ENCODE results near the gene ISG15. TPM values are rescaled to one million over a fixed set of nuclear protein-coding genes. Genes with fewer than 3 reads are reported as not detected.

Gene ISG15
- total and polyA plus RNA-seq, 9 of the 15 experiments (the other 6 are each of a cell fraction or from before 2014, with no cell fraction given): 0.40 to 58.3 (median 12.2) TPM

- TF ChIP-seq NR0B1 (IDR thresholded peaks at IDR 0.05; ENCODE audit: partially characterized antibody) (no peak), ZNF3 (CRISPR knock-in tag; IDR thresholded peaks at IDR 0.05) (no peak), CBX1 (IDR thresholded peaks at IDR 0.05; ENCODE audit: low read depth) (no peak), ZKSCAN3 (CRISPR knock-in tag; IDR thresholded peaks at IDR 0.05) (no peak), ZBED1 (IDR thresholded peaks at IDR 0.05) (no peak), KAT7 (CRISPR knock-in tag; IDR thresholded peaks at IDR 0.05; ENCODE audit: borderline replicate concordance) (no peak; the same call in 1 of the 2 replicates), RREB1 (CRISPR knock-in tag; IDR thresholded peaks at IDR 0.05) (no peak), E2F6 (IDR thresholded peaks at IDR 0.05; ENCODE audit: borderline replicate concordance in 1 of 2, extremely low read depth in 1 of 2, insufficient read depth in 1 of 2, insufficient read length in 1 of 2, low read depth in 1 of 2, low read length in 1 of 2, poor library complexity in 1 of 2, severe bottlenecking in 1 of 2) (peak; percentile 66 to 94), L3MBTL2 (IDR thresholded peaks at IDR 0.05) (peak; percentile 94), HEY1 (CRISPR knock-in tag; IDR thresholded peaks at IDR 0.05; ENCODE audit: borderline replicate concordance) (no peak), HDAC8 (tag; IDR thresholded peaks at IDR 0.05) (no peak), CTCF (IDR thresholded peaks at IDR 0.05 in 2 of 3, conservative IDR thresholded peaks at IDR 0.05 in 1 of 3; ENCODE audit: insufficient read depth in 2 of 3, low read depth in 1 of 3, low read length in 3 of 3) (peak; percentile 85 to 93 (median 89)), MTA3 (IDR thresholded peaks at IDR 0.05; ENCODE audit: borderline replicate concordance) (peak; percentile 70; the same call in 1 of the 2 replicates), PURB (CRISPR knock-in tag; IDR thresholded peaks at IDR 0.05; ENCODE audit: low read depth) (no peak), TRIM28 (IDR thresholded peaks at IDR 0.05) (no peak), MECOM (CRISPR knock-in tag; IDR thresholded peaks at IDR 0.05) (no peak), ADNP (tag; IDR thresholded peaks at IDR 0.05) (no peak), HNRNPH1 (optimal IDR thresholded peaks at IDR 0.05; ENCODE audit: low read depth, low read length) (no peak)
Observed at GRCh38 chr1:1033009-1033587, 19.8 kb downstream of the ISG15 start (continued).
